HG03354 (cell line): ENCODE results near the gene LSS.
"Not testable (repeated sequence)": the region's sequence is repeated elsewhere in the genome, so short reads cannot be mapped to it uniquely, and the experiment has no call there.

ENCODE experiments used
- ATAC-seq: cut with Tn5 transposase; IDR thresholded peaks from one replicate; pipeline ENCODE4 v1.9.1; 2021; ENCODE audit warnings: mild to moderate bottlenecking; ENCODE audit not compliant: unreplicated experiment, poor library complexity, severe bottlenecking

The LSS gene

GRCh38 chr21:46148106-46148505 lies 80.5 kb downstream of the LSS start:
- no peak for ATAC-seq

- not testable (repeated sequence) for ATAC-seq
Observed at GRCh38 chr21:46147429-46147828, 81.1 kb downstream of the LSS start.

GRCh38 chr21:46146856-46147255 lies 81.7 kb downstream of the LSS start:
- ATAC-seq: no peak

GRCh38 chr21:46145840-46146691 lies 82.5 kb downstream of the LSS start:
- ATAC-seq: no peak

GRCh38 chr21:46145159-46145839 lies 83.3 kb downstream of the LSS start:
- ATAC-seq: no peak

GRCh38 chr21:46144464-46145070 lies 84.0 kb downstream of the LSS start:
- no peak for ATAC-seq

- ATAC-seq: no peak
Observed at GRCh38 chr21:46142582-46143473, 85.7 kb downstream of the LSS start.

GRCh38 chr21:46141767-46142581 lies 86.6 kb downstream of the LSS start:
- no peak for ATAC-seq

- ATAC-seq: not testable (repeated sequence)
Observed at GRCh38 chr21:46140352-46141003, 88.1 kb downstream of the LSS start.

GRCh38 chr21:46139686-46140085 lies 88.9 kb downstream of the LSS start:
- ATAC-seq: no peak

- ATAC-seq: no peak
Observed at GRCh38 chr21:46138383-46138970, 90.1 kb downstream of the LSS start.
